Prostate gland (tissue), 2 donors: Measurements from ENCODE around the gene NDC80.

Experiments
- CTCF ChIP-seq, 4 experiments: fragments of 200-600 bp in 2 of 4; fragments of 450-650 bp in 2 of 4; sonication (generic) in 2 of 4; IDR thresholded peaks; 1 replicate in 3 of 4; 2 replicates in 1 of 4; pipeline ENCODE4 v1.5.1; 2016 to 2019; ENCODE audit warnings: antibody characterized with exemption in 4 of 4, mild to moderate bottlenecking in 2 of 4, moderate library complexity in 2 of 4
- POLR2A ChIP-seq: fragments of 450-650 bp; IDR thresholded peaks from one replicate; pipeline ENCODE4 v1.6.1; 2016; ENCODE audit warnings: antibody characterized with exemption, mild to moderate bottlenecking
- POLR2AphosphoS5 ChIP-seq: sonication (generic); formaldehyde crosslinking; IDR thresholded peaks from one replicate; pipeline ENCODE4 v1.6.1; 2017; ENCODE audit warnings: antibody characterized with exemption

GRCh38 chr18:2536493-2536892 lies 34.9 kb upstream of the NDC80 start:
- no peak for TF ChIP-seq CTCF (IDR thresholded peaks at IDR 0.05)
- no peak for TF ChIP-seq POLR2A
- no peak for TF ChIP-seq POLR2AphosphoS5
